GM18511 (cell line): ENCODE data around the gene THPO.
"Not testable (repeated sequence)": the region's sequence is repeated elsewhere in the genome, so short reads cannot be mapped to it uniquely, and the experiment has no call there.

Source experiments
- ATAC-seq: cut with Tn5 transposase; IDR thresholded peaks from one replicate; pipeline ENCODE4 v1.9.1; 2021; ENCODE audit warnings: mild to moderate bottlenecking, moderate library complexity; ENCODE audit not compliant: unreplicated experiment

The THPO gene

GRCh38 chr3:184352149-184352785, 25.7 kb downstream of the THPO start:
- ATAC-seq: no peak

DNA sequence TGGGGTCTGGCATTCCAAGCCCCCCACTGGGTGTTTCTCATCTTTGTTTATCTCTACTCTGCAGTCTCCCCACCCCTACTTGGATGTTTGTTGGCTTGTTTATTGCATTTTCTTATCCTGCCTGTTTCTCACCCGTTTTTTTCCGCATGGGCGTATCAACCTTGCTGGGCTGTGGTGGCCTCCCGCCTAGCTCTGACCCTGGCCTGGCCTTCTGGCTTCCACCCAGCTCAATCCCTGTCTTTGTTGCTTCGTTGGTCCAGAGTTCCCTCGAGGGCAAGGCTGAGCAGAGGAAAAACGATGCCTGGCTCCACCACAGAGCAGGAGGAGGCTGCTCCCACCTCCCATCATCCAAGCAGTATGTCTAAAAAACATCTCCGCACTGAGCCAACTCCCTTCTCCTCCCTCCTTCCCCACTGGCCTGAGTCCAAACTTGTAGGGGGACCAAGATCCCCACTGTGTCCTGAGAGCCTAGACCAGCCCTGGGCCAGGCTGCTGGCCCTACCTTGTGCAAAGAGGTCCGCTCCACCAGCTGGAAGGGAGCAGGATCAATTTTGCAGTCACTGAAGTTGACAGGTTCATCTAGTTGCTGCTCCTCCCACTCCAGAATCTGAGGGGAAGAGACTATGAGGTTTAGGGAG, 26.4 kb downstream of the THPO start:
- no peak for ATAC-seq

- ATAC-seq: no peak
Measured at GRCh38 chr3:184350618-184351017, 27.4 kb downstream of the THPO start.

GRCh38 chr3:184349563-184350470, 28.2 kb downstream of the THPO start:
- ATAC-seq: no peak

DNA sequence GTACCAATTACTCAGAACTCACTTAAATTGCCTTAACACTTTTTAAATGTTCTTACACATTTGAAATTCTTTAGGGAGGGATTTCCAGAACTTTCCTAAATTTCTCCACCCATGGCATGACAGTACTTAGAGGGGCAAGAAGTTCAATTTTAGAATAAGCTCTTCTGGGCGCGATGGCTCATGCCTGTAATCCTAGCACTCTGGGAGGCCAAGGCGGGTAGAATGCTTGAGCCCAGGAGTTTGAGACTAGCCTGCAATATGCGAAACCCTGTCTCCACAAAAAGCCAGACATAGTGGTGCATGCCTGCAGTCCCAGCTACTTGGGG, 30.0 kb downstream of the THPO start:
- no peak for ATAC-seq

- no peak for ATAC-seq
Measured at GRCh38 chr3:184347321-184348056, 30.5 kb downstream of the THPO start.

DNA sequence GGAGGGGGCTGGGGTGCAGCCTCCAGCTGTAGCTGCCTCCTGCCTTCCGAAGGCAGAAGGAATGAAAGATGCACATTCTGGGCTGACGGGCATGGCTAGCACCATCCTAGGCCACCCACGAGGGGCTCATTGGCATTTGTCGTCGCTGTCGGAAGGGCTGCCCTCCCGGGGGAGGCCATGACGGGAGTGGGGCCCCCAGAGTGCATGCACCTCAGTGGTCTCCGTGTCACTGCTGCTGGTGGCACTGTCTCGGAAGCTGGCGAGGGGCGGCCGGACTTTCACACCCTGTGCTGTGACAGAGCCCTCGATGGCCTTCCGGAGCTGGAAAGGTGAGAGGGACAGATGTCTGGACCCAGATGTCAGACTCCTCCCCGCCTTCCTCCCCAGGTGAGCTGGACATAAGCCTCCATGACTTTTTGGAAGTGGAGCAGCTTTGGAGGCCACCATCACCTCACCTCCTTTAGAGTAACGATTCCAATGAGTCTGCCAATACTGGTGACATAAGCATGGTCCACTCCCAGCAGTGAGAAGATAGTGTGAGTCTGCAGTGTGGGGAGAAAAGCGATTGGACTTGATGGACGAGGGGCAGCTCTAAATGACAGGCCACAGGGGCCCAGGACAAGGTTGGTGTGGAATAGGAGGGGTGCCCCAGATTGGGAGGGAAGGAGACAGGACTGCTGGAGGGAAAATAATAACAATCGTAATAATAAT, 31.4 kb downstream of the THPO start:
- ATAC-seq: no peak

DNA sequence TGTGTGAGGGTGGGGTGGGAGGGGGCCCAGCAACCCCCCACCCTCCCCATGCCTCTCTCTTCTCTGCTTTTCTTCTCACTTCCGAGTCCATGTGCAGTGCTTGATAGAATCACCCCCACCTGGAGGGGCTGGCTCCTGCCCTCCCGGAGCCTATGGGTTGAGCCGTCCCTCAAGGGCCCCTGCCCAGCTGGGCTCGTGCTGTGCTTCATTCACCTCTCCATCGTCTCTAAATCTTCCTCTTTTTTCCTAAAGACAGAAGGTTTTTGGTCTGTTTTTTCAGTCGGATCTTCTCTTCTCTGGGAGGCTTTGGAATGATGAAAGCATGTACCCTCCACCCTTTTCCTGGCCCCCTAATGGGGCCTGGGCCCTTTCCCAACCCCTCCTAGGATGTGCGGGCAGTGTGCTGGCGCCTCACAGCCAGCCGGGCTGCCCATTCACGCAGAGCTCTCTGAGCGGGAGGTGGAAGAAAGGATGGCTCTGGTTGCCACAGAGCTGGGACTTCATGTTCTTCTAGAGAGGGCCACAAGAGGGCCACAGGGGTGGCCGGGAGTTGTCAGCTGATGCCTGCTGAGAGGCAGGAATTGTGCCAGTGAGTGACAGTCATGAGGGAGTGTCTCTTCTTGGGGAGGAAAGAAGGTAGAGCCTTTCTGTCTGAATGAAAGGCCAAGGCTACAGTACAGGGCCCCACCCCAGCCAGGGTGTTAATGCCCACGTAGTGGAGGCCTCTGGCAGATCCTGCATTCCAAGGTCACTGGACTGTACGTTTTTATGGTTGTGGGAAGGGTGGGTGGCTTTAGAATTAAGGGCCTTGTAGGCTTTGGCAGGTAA, 32.5 kb downstream of the THPO start:
- ATAC-seq: peak; percentile 51

- no peak for ATAC-seq
Measured at GRCh38 chr3:184344579-184345316, 33.3 kb downstream of the THPO start.

DNA sequence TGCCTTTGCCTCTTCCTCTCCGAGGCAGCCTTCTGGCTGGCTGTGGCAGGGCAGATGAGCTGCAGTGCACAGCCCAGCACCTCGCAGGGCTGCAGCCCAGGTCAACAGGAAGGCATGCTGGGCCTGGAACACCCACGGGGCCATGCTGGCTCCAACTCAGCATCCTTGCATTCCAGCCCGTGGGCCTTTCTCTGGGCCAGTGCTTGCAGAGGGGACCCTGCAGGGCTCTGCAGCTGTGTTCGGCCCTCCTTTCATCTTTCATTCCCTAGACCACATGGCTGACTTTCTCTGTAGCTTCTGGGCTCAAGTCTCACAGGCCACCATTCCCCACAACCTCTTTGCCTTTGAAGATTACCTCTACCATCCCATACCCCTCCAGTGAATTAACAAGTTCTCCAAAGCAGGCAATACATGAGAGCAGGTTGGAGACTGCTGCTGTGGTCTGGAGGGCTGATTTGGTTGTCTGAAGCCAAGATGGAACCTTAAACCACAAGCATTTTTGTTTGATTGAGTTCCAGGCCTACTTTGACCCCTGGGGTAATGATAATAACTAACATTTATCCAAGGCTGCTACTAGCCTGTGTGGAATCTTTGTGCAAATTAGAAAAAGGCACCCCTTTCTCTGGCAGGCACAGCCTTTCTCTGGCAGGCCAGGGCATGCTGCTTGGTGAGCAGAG, 34.7 kb downstream of the THPO start:
- no peak for ATAC-seq

DNA sequence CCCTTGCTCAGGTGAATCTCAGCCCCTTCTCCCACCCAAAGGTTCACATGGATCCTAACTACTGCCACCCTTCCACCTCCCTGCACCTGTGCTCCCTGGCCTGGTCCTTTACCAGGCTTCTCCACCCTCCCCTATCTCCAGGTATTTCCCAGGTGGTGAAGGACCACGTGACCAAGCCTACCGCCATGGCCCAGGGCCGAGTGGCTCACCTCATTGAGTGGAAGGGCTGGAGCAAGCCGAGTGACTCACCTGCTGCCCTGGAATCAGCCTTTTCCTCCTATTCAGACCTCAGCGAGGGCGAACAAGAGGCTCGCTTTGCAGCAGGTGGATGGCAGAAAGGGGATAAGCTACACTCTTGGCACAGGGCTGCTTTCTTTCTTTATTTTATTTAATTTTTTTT, 36.1 kb downstream of the THPO start:
- no peak for ATAC-seq

DNA sequence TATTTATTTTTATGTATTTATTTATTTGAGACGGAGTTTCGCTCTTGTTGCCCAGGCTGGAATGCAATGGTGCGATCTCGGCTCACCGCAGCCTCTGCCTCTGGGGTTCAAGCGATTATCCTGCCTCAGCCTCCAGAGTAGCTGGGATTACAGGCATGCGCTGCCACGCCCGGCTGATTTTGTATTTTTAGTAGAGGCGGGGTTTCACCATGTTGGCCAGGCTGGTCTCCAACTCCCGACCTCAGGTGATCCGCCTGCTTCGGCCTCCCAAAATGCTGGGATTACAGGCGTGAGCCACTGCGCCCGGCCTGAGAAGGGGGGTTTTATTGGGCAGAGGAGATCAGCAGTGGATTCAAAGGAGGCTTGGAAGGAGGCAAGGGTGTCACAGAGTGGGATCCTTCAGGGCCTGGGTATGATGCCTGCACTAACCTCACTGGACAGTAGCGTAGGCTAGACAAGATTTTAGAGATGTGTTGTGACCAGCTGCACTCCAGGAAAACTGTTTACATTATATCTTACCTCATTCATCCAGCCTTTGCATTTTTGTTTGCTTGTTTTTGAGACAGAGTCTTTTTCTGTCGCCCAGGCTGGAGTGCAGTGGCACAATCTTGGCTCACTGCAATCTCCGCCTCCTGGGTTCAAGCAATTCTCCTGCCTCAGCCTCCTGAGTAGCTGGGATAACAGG, 38.4 kb downstream of the THPO start:
- not testable (repeated sequence) for ATAC-seq

- no peak for ATAC-seq
Measured at GRCh38 chr3:184339001-184339400, 39.0 kb downstream of the THPO start.

- ATAC-seq: no peak
Measured at GRCh38 chr3:184338511-184338945, 39.5 kb downstream of the THPO start.

- no peak for ATAC-seq
Measured at GRCh38 chr3:184337981-184338380, 40.0 kb downstream of the THPO start.

- ATAC-seq: no peak
Measured at GRCh38 chr3:184337399-184337714, 40.6 kb downstream of the THPO start, which contains the start of gene FAM131A. FAM131A (plus strand) TSS chr3:184337600; CDS start chr3:184337631, 31 bp downstream.

GRCh38 chr3:184336547-184337398, 41.2 kb downstream of the THPO start:
- no peak for ATAC-seq
